ENCODE results near the gene CCZ1B.

DNA sequence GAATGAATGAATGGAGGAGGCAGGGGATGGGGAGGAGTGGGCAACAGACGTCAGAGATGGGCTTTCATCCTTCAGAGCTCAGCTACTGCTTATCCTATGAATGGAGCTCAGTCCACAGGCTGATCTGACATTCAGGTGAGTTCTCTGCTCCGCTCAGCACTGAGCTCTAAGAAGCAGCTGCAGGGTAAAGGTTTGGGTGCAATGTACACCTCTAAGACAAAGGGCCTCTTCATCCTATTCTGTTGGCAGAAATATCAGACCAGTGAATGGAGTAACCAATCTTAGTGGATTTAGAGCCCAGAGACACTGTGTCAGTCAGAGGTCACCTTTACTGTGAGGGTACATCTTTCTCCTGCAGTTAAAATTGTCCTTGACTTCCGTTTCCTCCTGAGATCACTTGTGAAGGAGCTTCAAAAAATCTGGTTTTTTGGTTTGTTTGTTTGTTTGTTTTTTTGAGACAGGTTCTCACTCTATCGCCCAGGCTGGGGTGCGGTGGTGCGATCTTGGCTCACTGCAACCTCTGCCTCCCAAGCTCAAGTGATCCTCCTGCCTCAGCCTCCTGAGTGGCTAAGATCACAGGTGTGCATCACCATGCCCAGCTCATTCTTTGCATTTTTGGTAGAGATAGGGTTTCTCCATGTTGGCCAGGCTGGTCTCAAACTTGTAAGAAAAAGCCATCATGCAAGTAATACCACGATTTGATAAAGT lies 5.1 kb upstream of the CCZ1B start:
- TF ChIP-seq SMC3 (IDR thresholded peaks at IDR 0.05; ENCODE audit: low read depth, low read length) (no peak), POLR2AphosphoS5 (IDR thresholded peaks at IDR 0.05; ENCODE audit: low read depth, low read length) (no peak), FOXM1 (IDR thresholded peaks at IDR 0.05; ENCODE audit: low read depth) (no peak), JUND (IDR thresholded peaks at IDR 0.05) (no peak), MXI1 (IDR thresholded peaks at IDR 0.05; ENCODE audit: low read depth, low read length) (no peak)

All from SK-N-SH (cell line).